H9 (cell line): ENCODE results near the gene TESK2. TPM values are rescaled to one million over a fixed set of nuclear protein-coding genes. Genes with fewer than 3 reads are reported as not detected.

ENCODE experiments used
- DNase-seq: peaks from one replicate; pipeline ENCODE4 v3.0.0-alpha.2; 2017
- H2AFZ ChIP-seq: one replicate; pipeline ENCODE4 v1.6.1; 2013; ENCODE audit warnings: mild to moderate bottlenecking, low read length, control low read depth, moderate library complexity
- H2AK5ac ChIP-seq: 2 replicates; pipeline ENCODE4 v1.6.1; 2013; ENCODE audit warnings: low read length, control low read depth, mixed read lengths; ENCODE audit not compliant: insufficient read length
- H2BK120ac ChIP-seq: one replicate; pipeline ENCODE4 v1.6.1; 2013; ENCODE audit warnings: low read depth, mild to moderate bottlenecking, low read length, control low read depth, inconsistent platforms; ENCODE audit not compliant: poor library complexity, severe bottlenecking
- H2BK12ac ChIP-seq: 2 replicates; pipeline ENCODE4 v1.6.1; 2013; ENCODE audit warnings: low read length, control low read depth, mixed read lengths, low read depth; ENCODE audit not compliant: insufficient read length
- H2BK15ac ChIP-seq: 2 replicates; pipeline ENCODE4 v1.6.1; 2013; ENCODE audit warnings: low read depth, low read length, control low read depth
- H2BK20ac ChIP-seq: one replicate; pipeline ENCODE4 v1.6.1; 2013; ENCODE audit warnings: low read depth, mild to moderate bottlenecking, low read length, control low read depth, inconsistent platforms; ENCODE audit not compliant: poor library complexity, severe bottlenecking
- H2BK5ac ChIP-seq: 2 replicates; pipeline ENCODE4 v1.6.1; 2013; ENCODE audit warnings: low read length, control low read depth, mixed read lengths; ENCODE audit not compliant: insufficient read length
- H3K14ac ChIP-seq: 2 replicates; pipeline ENCODE4 v1.6.1; 2013; ENCODE audit warnings: low read length, control low read depth; ENCODE audit not compliant: insufficient read depth
- H3K18ac ChIP-seq: 2 replicates; pipeline ENCODE4 v1.6.1; 2013; ENCODE audit warnings: low read depth, mild to moderate bottlenecking, mixed read lengths, low read length, control low read depth; ENCODE audit not compliant: insufficient read length
- H3K23ac ChIP-seq: 2 replicates; pipeline ENCODE4 v1.6.1; 2013; ENCODE audit warnings: low read length, control low read depth, mixed read lengths, low read depth; ENCODE audit not compliant: insufficient read length
- H3K23me2 ChIP-seq: 2 replicates; pipeline ENCODE4 v1.6.1; 2013; ENCODE audit warnings: low read depth, mild to moderate bottlenecking, mixed read lengths, low read length, control low read depth; ENCODE audit not compliant: insufficient read length, poor library complexity, severe bottlenecking
- H3K27ac ChIP-seq: 2 replicates; pipeline ENCODE4 v1.5.1; 2013; ENCODE audit warnings: low read length, control low read depth, mixed read lengths, low read depth; ENCODE audit not compliant: insufficient read length
- H3K27me3 ChIP-seq: 2 replicates; pipeline ENCODE4 v1.6.1; 2013; ENCODE audit warnings: low read length, control low read depth, inconsistent platforms; ENCODE audit not compliant: insufficient read depth
- H3K4ac ChIP-seq: 2 replicates; pipeline ENCODE4 v1.6.1; 2013; ENCODE audit warnings: low read depth, mild to moderate bottlenecking, control low read depth, inconsistent platforms, low read length, moderate library complexity
- H3K4me1 ChIP-seq: 2 replicates; pipeline ENCODE4 v1.6.1; 2013; ENCODE audit warnings: low read length, control low read depth, inconsistent platforms; ENCODE audit not compliant: insufficient read depth
- H3K4me2 ChIP-seq: 2 replicates; pipeline ENCODE4 v1.6.1; 2013; ENCODE audit warnings: low read length, control low read depth, mixed read lengths; ENCODE audit not compliant: insufficient read length, insufficient read depth
- H3K56ac ChIP-seq: 2 replicates; pipeline ENCODE4 v1.6.1; 2013; ENCODE audit warnings: low read depth, mild to moderate bottlenecking, mixed read lengths, low read length, control low read depth; ENCODE audit not compliant: insufficient read length
- H3K79me1 ChIP-seq: 2 replicates; pipeline ENCODE4 v1.6.1; 2013; ENCODE audit warnings: low read depth, mild to moderate bottlenecking, moderate library complexity, low read length, control low read depth, inconsistent platforms; ENCODE audit not compliant: insufficient read depth, poor library complexity, severe bottlenecking
- H3K79me2 ChIP-seq: 2 replicates; pipeline ENCODE4 v1.6.1; 2013; ENCODE audit warnings: low read length, control low read depth, inconsistent platforms; ENCODE audit not compliant: insufficient read depth
- H3K9ac ChIP-seq: 2 replicates; pipeline ENCODE4 v1.6.1; 2013; ENCODE audit warnings: low read length, control low read depth, mixed read lengths; ENCODE audit not compliant: insufficient read length; ENCODE audit errors: extremely low read depth
- H3K9me3 ChIP-seq: one replicate; pipeline ENCODE4 v1.6.1; 2013; ENCODE audit warnings: low read depth, low read length, inconsistent platforms; ENCODE audit not compliant: control insufficient read depth
- H3T11ph ChIP-seq: one replicate; pipeline ENCODE4 v1.6.1; 2013; ENCODE audit warnings: mild to moderate bottlenecking, low read length, control low read depth, inconsistent platforms
- H4K20me1 ChIP-seq: one replicate; pipeline ENCODE4 v1.6.1; 2013; ENCODE audit not compliant: control insufficient read depth, insufficient read length, insufficient read depth
- H4K5ac ChIP-seq: 2 replicates; pipeline ENCODE4 v1.6.1; 2013; ENCODE audit warnings: low read depth, mild to moderate bottlenecking, mixed read lengths, low read length, control low read depth; ENCODE audit not compliant: insufficient read length
- H4K8ac ChIP-seq: replicated peaks from 2 replicates; pipeline ENCODE4 v1.6.1; 2013; ENCODE audit warnings: low read length, control low read depth, mixed read lengths, low read depth; ENCODE audit not compliant: insufficient read length
- H4K91ac ChIP-seq: 2 replicates; pipeline ENCODE4 v1.6.1; 2013; ENCODE audit warnings: low read depth, mild to moderate bottlenecking, moderate library complexity, mixed read lengths, low read length, control low read depth; ENCODE audit not compliant: insufficient read length
- H3K27ac Mint-ChIP-seq, 3 experiments: 2 replicates in 2 of 3; 3 replicates in 1 of 3; pipeline ENCODE4 v1.8.0; 2020 to 2021; ENCODE audit warnings: mixed read lengths in 3 of 3, mild to moderate bottlenecking in 1 of 3, moderate library complexity in 1 of 3
- H3K27me3 Mint-ChIP-seq: 2 replicates; pipeline ENCODE4 v1.8.0; 2021; ENCODE audit warnings: low read depth, mild to moderate bottlenecking, moderate library complexity, mixed read lengths
- H3K36me3 Mint-ChIP-seq, 3 experiments: 2 replicates in 2 of 3; 3 replicates in 1 of 3; pipeline ENCODE4 v1.8.0; 2020 to 2021; ENCODE audit warnings: low read depth in 3 of 3, mixed read lengths in 3 of 3; ENCODE audit not compliant: insufficient read depth in 1 of 3
- H3K4me1 Mint-ChIP-seq, 2 experiments: 2 replicates each; pipeline ENCODE4 v1.8.0; 2020; ENCODE audit warnings: mixed read lengths in 2 of 2
- H3K4me3 Mint-ChIP-seq, 2 experiments: 2 replicates in 1 of 2; 3 replicates in 1 of 2; pipeline ENCODE4 v1.8.0; 2020 to 2021; ENCODE audit warnings: mild to moderate bottlenecking in 2 of 2, mixed read lengths in 2 of 2, moderate library complexity in 1 of 2
- H3K9me3 Mint-ChIP-seq, 2 experiments: 2 replicates in 1 of 2; 3 replicates in 1 of 2; pipeline ENCODE4 v1.8.0; 2020; ENCODE audit warnings: mild to moderate bottlenecking in 2 of 2, mixed read lengths in 2 of 2, moderate library complexity in 1 of 2
- CTCF ChIP-seq: fragments of 200-600 bp; sonication (generic); conservative IDR thresholded peaks from 3 replicates; pipeline ENCODE4 v1.8.0; 2021; ENCODE audit warnings: antibody characterized with exemption, mild to moderate bottlenecking
- total RNA-seq: library from RNA; stranded (reverse); gene quantifications from 2 replicates; pipeline ENCODE4 v1.2.1, GENCODE V29; 2021

The TESK2 gene
- total RNA-seq, 1 experiment from 2014 or later = 7.2 TPM

- Histone ChIP-seq H2BK15ac (no peak overlapping the region), H2AFZ (no peak overlapping the region), H2BK12ac (no peak overlapping the region), H3K4ac (no peak overlapping the region), H3K14ac (no peak overlapping the region), H3K4me2 (no peak overlapping the region), H3K23me2 (no peaks in the 10 kb centered on the region), H2BK5ac (no peak overlapping the region), H4K5ac (no peak overlapping the region), H2BK120ac (no peak overlapping the region), H3K4me1 (no peaks in the 10 kb centered on the region), H3K9ac (no peak overlapping the region), H3T11ph (no peak overlapping the region), H3K27ac (no peak overlapping the region), H3K27me3 (no peaks in the 10 kb centered on the region), H4K20me1 (no peaks in the 10 kb centered on the region), H3K79me2 (no peaks in the 10 kb centered on the region), H3K9me3 (no peaks in the 10 kb centered on the region), H3K79me1 (no peaks in the 10 kb centered on the region), H3K18ac (no peak overlapping the region), H3K23ac (no peak overlapping the region), H2AK5ac (no peak overlapping the region), H4K8ac (no peak overlapping the region), H4K91ac (no peak overlapping the region), H3K56ac (no peak overlapping the region), H2BK20ac (no peak overlapping the region)
- no peaks in the 10 kb centered on the region for H3K27me3 Mint-ChIP-seq
- TF ChIP-seq CTCF = no peak
- no peaks in the 10 kb centered on the region for H3K36me3 Mint-ChIP-seq
- H3K4me3 Mint-ChIP-seq = no peak overlapping the region
- no peak overlapping the region for H3K27ac Mint-ChIP-seq
- no peaks in the 10 kb centered on the region for H3K9me3 Mint-ChIP-seq
- H3K4me1 Mint-ChIP-seq = no peaks in the 10 kb centered on the region
- no peak for DNase-seq
These were observed 120.4 kb downstream of the TESK2 start for GRCh38 chr1:45370575-45370974.
